WTC11 (cell line): Measurements from ENCODE around the gene CEP57.

ENCODE experiments used
- ATF1 ChIP-seq: sonication (generic); formaldehyde crosslinking; IDR thresholded peaks from 2 replicates; pipeline ENCODE4 v1.8.1; 2023; ENCODE audit warnings: mild to moderate bottlenecking, moderate library complexity, missing genetic modification reagents
- ELF4 ChIP-seq: sonication (generic); formaldehyde crosslinking; IDR thresholded peaks from 2 replicates; pipeline ENCODE4 v1.8.1; 2022; ENCODE audit warnings: low read depth, mild to moderate bottlenecking, moderate library complexity, missing genetic modification reagents
- FOXJ3 ChIP-seq: sonication (generic); formaldehyde crosslinking; IDR thresholded peaks from 2 replicates; pipeline ENCODE4 v1.9.0; 2021; ENCODE audit warnings: missing genetic modification reagents, mild to moderate bottlenecking, borderline replicate concordance
- NFYB ChIP-seq: sonication (generic); formaldehyde crosslinking; conservative IDR thresholded peaks from 2 replicates; pipeline ENCODE4 v1.8.0; 2022; ENCODE audit warnings: low read depth, missing genetic modification reagents
- NR2C2 ChIP-seq: sonication (generic); formaldehyde crosslinking; IDR thresholded peaks from 2 replicates; pipeline ENCODE4 v1.8.0; 2022; ENCODE audit warnings: mild to moderate bottlenecking, missing genetic modification reagents
- NR3C1 ChIP-seq: sonication (generic); formaldehyde crosslinking; conservative IDR thresholded peaks from 2 replicates; pipeline ENCODE4 v1.8.1; 2023; ENCODE audit warnings: low read depth, mild to moderate bottlenecking, missing genetic modification reagents
- TCF7 ChIP-seq: sonication (generic); formaldehyde crosslinking; IDR thresholded peaks from 2 replicates; pipeline ENCODE4 v1.8.0; 2022; ENCODE audit warnings: mild to moderate bottlenecking, low read depth, missing genetic modification reagents, moderate library complexity
- ZBTB21 ChIP-seq: sonication (generic); formaldehyde crosslinking; IDR thresholded peaks from 2 replicates; pipeline ENCODE4 v1.8.1; 2023; ENCODE audit warnings: mild to moderate bottlenecking, missing genetic modification reagents, borderline replicate concordance
- ZNF281 ChIP-seq: sonication (generic); formaldehyde crosslinking; IDR thresholded peaks from 2 replicates; pipeline ENCODE4 v1.8.0; 2023; ENCODE audit warnings: mild to moderate bottlenecking, missing genetic modification reagents
- TF ChIP-seq, protein P1 (sequence below): fragments of 200-600 bp; IDR thresholded peaks from 2 replicates; pipeline ENCODE4 v1.8.0; 2022; ENCODE audit warnings: antibody characterized with exemption
- TF ChIP-seq, protein P2 (sequence below): sonication (generic); formaldehyde crosslinking; IDR thresholded peaks from 2 replicates; pipeline ENCODE4 v1.8.1; 2022; ENCODE audit warnings: mild to moderate bottlenecking, moderate library complexity, missing genetic modification reagents

DNA sequence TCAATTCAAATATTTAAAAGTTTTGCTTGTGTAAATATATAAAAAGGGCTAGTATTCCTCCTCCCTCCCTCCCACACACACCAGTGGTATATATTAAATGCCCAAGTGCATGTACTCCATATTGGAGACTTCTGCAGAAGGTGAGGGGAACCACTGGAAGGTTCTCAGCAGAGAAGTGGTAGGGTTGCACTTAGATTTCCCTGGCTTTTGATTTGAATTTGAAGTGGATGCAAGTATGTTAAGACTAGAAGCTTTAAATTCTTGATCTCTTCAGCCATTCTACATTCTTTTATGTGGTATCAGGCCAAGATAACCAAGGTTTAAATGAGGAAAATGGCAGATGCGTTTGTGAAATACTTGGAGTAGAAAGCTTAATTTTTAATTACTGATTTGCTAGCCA is 43.1 kb downstream of the CEP57 start:
- no peak for TF ChIP-seq FOXJ3 (CRISPR knock-in tag)
- TF ChIP-seq, protein P1, sequence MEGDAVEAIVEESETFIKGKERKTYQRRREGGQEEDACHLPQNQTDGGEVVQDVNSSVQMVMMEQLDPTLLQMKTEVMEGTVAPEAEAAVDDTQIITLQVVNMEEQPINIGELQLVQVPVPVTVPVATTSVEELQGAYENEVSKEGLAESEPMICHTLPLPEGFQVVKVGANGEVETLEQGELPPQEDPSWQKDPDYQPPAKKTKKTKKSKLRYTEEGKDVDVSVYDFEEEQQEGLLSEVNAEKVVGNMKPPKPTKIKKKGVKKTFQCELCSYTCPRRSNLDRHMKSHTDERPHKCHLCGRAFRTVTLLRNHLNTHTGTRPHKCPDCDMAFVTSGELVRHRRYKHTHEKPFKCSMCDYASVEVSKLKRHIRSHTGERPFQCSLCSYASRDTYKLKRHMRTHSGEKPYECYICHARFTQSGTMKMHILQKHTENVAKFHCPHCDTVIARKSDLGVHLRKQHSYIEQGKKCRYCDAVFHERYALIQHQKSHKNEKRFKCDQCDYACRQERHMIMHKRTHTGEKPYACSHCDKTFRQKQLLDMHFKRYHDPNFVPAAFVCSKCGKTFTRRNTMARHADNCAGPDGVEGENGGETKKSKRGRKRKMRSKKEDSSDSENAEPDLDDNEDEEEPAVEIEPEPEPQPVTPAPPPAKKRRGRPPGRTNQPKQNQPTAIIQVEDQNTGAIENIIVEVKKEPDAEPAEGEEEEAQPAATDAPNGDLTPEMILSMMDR: no peak
- no peak for TF ChIP-seq ZNF281 (CRISPR knock-in tag)
- TF ChIP-seq ZBTB21 (CRISPR knock-in tag): no peak
- no peak for TF ChIP-seq NR2C2 (CRISPR knock-in tag)
- TF ChIP-seq TCF7 (CRISPR knock-in tag): no peak
- TF ChIP-seq, protein P2, sequence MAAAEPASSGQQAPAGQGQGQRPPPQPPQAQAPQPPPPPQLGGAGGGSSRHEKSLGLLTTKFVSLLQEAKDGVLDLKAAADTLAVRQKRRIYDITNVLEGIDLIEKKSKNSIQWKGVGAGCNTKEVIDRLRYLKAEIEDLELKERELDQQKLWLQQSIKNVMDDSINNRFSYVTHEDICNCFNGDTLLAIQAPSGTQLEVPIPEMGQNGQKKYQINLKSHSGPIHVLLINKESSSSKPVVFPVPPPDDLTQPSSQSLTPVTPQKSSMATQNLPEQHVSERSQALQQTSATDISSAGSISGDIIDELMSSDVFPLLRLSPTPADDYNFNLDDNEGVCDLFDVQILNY (CRISPR knock-in tag): no peak
- no peak for TF ChIP-seq ELF4 (CRISPR knock-in tag)
- no peak for TF ChIP-seq ATF1 (CRISPR knock-in tag)
- TF ChIP-seq NR3C1 (CRISPR knock-in tag): no peak
- no peak for TF ChIP-seq NFYB
